ENCODE measurements around the gene OR1L4. TPM values are rescaled to one million over a fixed set of nuclear protein-coding genes. Genes with fewer than 3 reads are reported as not detected.
A peak's percentile ranks its signal among the peaks of the same experiment; 100 is the strongest.

Gene OR1L4
- total and polyA plus RNA-seq, 9 of the 15 experiments (the other 6 are each of a cell fraction or from before 2014, with no cell fraction given): not detected

DNA sequence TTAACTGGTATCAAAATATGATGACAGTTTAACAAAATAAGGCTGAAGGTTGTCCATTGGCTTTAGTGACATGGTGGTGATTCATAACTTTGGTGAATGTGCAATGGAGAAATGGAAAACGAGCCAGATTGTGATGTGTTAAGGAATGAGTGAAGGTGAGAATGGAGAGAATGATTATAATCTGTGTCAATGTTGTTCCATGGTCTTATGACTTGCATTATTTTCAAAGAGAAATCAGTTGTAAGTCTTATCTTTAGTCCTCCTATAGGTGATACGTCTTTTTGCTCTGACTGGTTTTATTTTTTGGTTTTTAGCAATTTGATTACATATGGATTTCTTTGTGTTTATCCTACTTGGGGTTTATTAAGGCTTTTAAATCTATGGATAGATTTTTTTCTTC lies 31.0 kb downstream of the OR1L4 start:
- Histone ChIP-seq H3K4me2 (ENCODE audit: insufficient read depth, low read length) (no peak overlapping the region), H3K27me3 (ENCODE audit: control insufficient read depth in 2 of 2, insufficient read depth in 2 of 2, low read length in 2 of 2) (no peaks in the 10 kb centered on the region), H3K9ac (ENCODE audit: insufficient read depth in 1 of 2, low read depth in 2 of 2, low read length in 2 of 2) (no peak overlapping the region), H3K4me1 (replicated peaks in 1 of 2; ENCODE audit: control insufficient read depth in 2 of 2, insufficient read depth in 2 of 2, low read length in 2 of 2) (no peaks in the 10 kb centered on the region), H3K79me2 (ENCODE audit: control insufficient read depth, insufficient read depth, low read length) (no peaks in the 10 kb centered on the region), H3K36me3 (ENCODE audit: control insufficient read depth, insufficient read depth, low read length) (no peaks in the 10 kb centered on the region), H3K27ac (ENCODE audit: extremely low read depth, low read depth, low read length) (no peak overlapping the region), H3K9me1 (ENCODE audit: control insufficient read depth, insufficient read depth, low read length) (no peaks in the 10 kb centered on the region), H3K4me3 (no peak overlapping the region), H3K9me3 (replicated peaks; ENCODE audit: control insufficient read depth, insufficient read depth, low read depth, low read length) (no peaks in the 10 kb centered on the region), H4K20me1 (replicated peaks; ENCODE audit: control insufficient read depth, insufficient read depth, low read length) (no peaks in the 10 kb centered on the region), H2AFZ (ENCODE audit: low read depth, low read length) (no peak overlapping the region)
- no peak for FAIRE-seq
- ChIA-PET CTCF (ENCODE audit: low intra/inter-chr PET ratio) (no interaction called here), POLR2A (no interaction called here)
- no TSS peak for BruUV-seq (replicated peaks)
- no peak for ATAC-seq
- DNase-seq (ENCODE audit: extremely low read depth in 1 of 4, low spot score in 3 of 4): no peak
- TF ChIP-seq TAF15 (IDR thresholded peaks at IDR 0.05; ENCODE audit: low read depth, low read length) (no peak), NFE2 (IDR thresholded peaks at IDR 0.05; ENCODE audit: low read depth) (peak; percentile 33; the same call in 1 of the 2 replicates), ZNF316 (IDR thresholded peaks at IDR 0.05) (peak; percentile 27; the same call in 1 of the 2 replicates), TRIM28 (IDR thresholded peaks at IDR 0.05) (0 out of 2 replicates have a peak, but pooled peaks have one; percentile 60), ZNF41 (CRISPR knock-in tag; conservative IDR thresholded peaks at IDR 0.05) (no peak), ZNF586 (CRISPR knock-in tag; conservative IDR thresholded peaks at IDR 0.05) (no peak)
- in situ Hi-C loops (cut with MboI) (no loop called here), intact Hi-C loops (cut with micrococcal nuclease) (no loop called here)
- WGBS (ENCODE audit: insufficient coverage, low coverage, missing lambda C conversion rate): 0% methylated on average over 2 of the region's 2 CpGs

DNA sequence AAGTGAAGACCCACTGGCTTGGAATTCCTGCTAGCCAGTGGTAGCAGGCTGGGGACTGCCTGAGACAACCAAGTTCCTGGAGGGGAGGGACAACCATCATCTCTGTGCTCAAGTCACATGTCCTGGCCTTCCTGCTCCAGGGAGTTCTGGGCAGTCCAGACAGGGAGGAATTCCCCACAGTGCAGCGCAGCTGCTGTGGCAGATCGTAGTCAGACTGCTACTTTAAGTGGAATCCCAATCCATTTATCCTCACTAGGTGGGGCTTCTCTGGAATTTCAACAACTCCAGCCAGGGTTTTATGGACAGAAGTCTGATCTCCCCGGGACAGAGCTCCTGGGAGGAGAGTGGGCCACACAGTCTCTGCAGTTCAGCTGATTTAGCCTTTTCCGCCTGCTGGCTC lies 44.0 kb downstream of the OR1L4 start:
- Histone ChIP-seq H3K27ac (ENCODE audit: extremely low read depth, low read depth, low read length) (no peak overlapping the region), H3K9me1 (ENCODE audit: control insufficient read depth, insufficient read depth, low read length) (no peaks in the 10 kb centered on the region), H3K4me1 (replicated peaks in 1 of 2; ENCODE audit: control insufficient read depth in 2 of 2, insufficient read depth in 2 of 2, low read length in 2 of 2) (no peaks in the 10 kb centered on the region), H4K20me1 (replicated peaks; ENCODE audit: control insufficient read depth, insufficient read depth, low read length) (no peaks in the 10 kb centered on the region), H3K36me3 (ENCODE audit: control insufficient read depth, insufficient read depth, low read length) (no peaks in the 10 kb centered on the region), H2AFZ (ENCODE audit: low read depth, low read length) (no peak overlapping the region), H3K79me2 (ENCODE audit: control insufficient read depth, insufficient read depth, low read length) (no peaks in the 10 kb centered on the region), H3K4me2 (ENCODE audit: insufficient read depth, low read length) (no peak overlapping the region), H3K27me3 (ENCODE audit: control insufficient read depth in 2 of 2, insufficient read depth in 2 of 2, low read length in 2 of 2) (no peaks in the 10 kb centered on the region), H3K9me3 (replicated peaks; ENCODE audit: control insufficient read depth, insufficient read depth, low read depth, low read length) (no peaks in the 10 kb centered on the region), H3K9ac (ENCODE audit: insufficient read depth in 1 of 2, low read depth in 2 of 2, low read length in 2 of 2) (no peak overlapping the region), H3K4me3 (no peak overlapping the region)
- BruUV-seq (replicated peaks): no TSS peak
- CTCF ChIA-PET (ENCODE audit: low intra/inter-chr PET ratio): no interaction called here
- intact Hi-C loops (cut with micrococcal nuclease): no loop called here
- POLR2A ChIA-PET: no interaction called here
- WGBS (ENCODE audit: insufficient coverage, low coverage, missing lambda C conversion rate): 0% methylated on average over 4 of the region's 4 CpGs
- in situ Hi-C loops (cut with MboI): no loop called here
- FAIRE-seq: no peak
- no peak for DNase-seq (ENCODE audit: extremely low read depth in 1 of 4, low spot score in 3 of 4)
- no peak for ATAC-seq
- TF ChIP-seq MAFG (tag; conservative IDR thresholded peaks at IDR 0.05) (no peak), CHD1 (IDR thresholded peaks at IDR 0.05; ENCODE audit: low read length) (no peak), ZBTB17 (CRISPR knock-in tag; IDR thresholded peaks at IDR 0.05) (no peak), ZFPM2 (CRISPR knock-in tag; IDR thresholded peaks at IDR 0.05) (no peak), HNRNPL (IDR thresholded peaks at IDR 0.05; ENCODE audit: low read depth, low read length) (no peak), CREBBP (IDR thresholded peaks at IDR 0.05; ENCODE audit: low read depth, low read length) (no peak), HDAC3 (IDR thresholded peaks at IDR 0.05; ENCODE audit: borderline replicate concordance, partially characterized antibody) (no peak), EHMT2 (IDR thresholded peaks at IDR 0.05) (no peak), HES1 (IDR thresholded peaks at IDR 0.05; ENCODE audit: low read depth) (no peak), CBX5 (IDR thresholded peaks at IDR 0.05; ENCODE audit: borderline replicate concordance, low read depth) (no peak), CBFA2T3 (IDR thresholded peaks at IDR 0.05) (no peak), ZNF717 (CRISPR knock-in tag; IDR thresholded peaks at IDR 0.05) (no peak), ZNF174 (CRISPR knock-in tag; IDR thresholded peaks at IDR 0.05) (no peak), SAFB (IDR thresholded peaks at IDR 0.05; ENCODE audit: borderline replicate concordance, low read depth, low read length) (no peak), ZNF253 (CRISPR knock-in tag; conservative IDR thresholded peaks at IDR 0.05) (no peak)
- TF ChIP-seq, protein P1, sequence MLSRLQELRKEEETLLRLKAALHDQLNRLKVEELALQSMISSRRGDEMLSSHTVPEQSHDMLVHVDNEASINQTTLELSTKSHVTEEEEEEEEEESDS (CRISPR knock-in tag; IDR thresholded peaks at IDR 0.05): no peak
